HepG2 (cell line): ENCODE data around the gene GPC6. TPM values are rescaled to one million over a fixed set of nuclear protein-coding genes. Genes with fewer than 3 reads are reported as not detected.

Source experiments
- ATAC-seq: fragments of 200-7000 bp; cut with Tn5 transposase; 3 replicates; pipeline ENCODE4 v1.9.1; 2020; ENCODE audit warnings: mild to moderate bottlenecking, moderate library complexity
- BruUV-seq: library from RNA; stranded (reverse); fragments of 400-500 nt; replicated peaks from 2 replicates; lab custom pipeline; 2021; lab: Mats Ljungman, UMichigan
- CTCF ChIA-PET: fragments of 300-600 bp; formaldehyde crosslinking; extraction: SDS; loops from one replicate; lab custom pipeline; 2021; ENCODE audit warnings: low total read pairs, inconsistent platforms, low intra/inter-chr PET ratio; lab: Yijun Ruan, JAX
- POLR2A ChIA-PET: fragments of 350-600 bp; sonication (Branson Sonifier 250); formaldehyde crosslinking; loops from one replicate; lab custom pipeline; 2020; ENCODE audit warnings: antibody characterized with exemption, inconsistent platforms; lab: Yijun Ruan, JAX
- DNase-seq: peaks from one replicate; pipeline ENCODE4 v3.0.0-alpha.2; 2015; ENCODE audit warnings: low spot score
- FAIRE-seq: peaks from 3 replicates; lab custom pipeline; 2011; peaks lifted over from hg19 to GRCh38; lab: Jason Lieb, UNC
- H2AFZ ChIP-seq: one replicate; pipeline ENCODE4 v1.6.1; 2011; ENCODE audit warnings: low read length, inconsistent platforms
- H3K27ac ChIP-seq: fragments of 300-600 bp; 3 replicates; pipeline ENCODE4 v1.8.0; 2011; ENCODE audit warnings: mixed run types, mild to moderate bottlenecking, mixed read lengths, low read length, inconsistent platforms; ENCODE audit not compliant: insufficient read depth; ENCODE audit errors: extremely low read length
- H3K27me3 ChIP-seq, 2 experiments: fragments of 200-600 bp in 1 of 2; 2 replicates in 1 of 2; 3 replicates in 1 of 2; pipeline versions ENCODE4 v1.6.0 to v1.8.0; 2011; ENCODE audit warnings: low read length in 2 of 2, mild to moderate bottlenecking in 2 of 2, moderate library complexity in 2 of 2, inconsistent platforms in 1 of 2; ENCODE audit not compliant: insufficient read depth in 2 of 2, control insufficient read depth in 1 of 2
- H3K36me3 ChIP-seq, 2 experiments: fragments of 200-600 bp in 1 of 2; replicated peaks in 1 of 2; 2 replicates in 1 of 2; 3 replicates in 1 of 2; pipeline versions ENCODE4 v1.5.1 to v1.8.0; 2011; ENCODE audit warnings: low read length in 2 of 2, inconsistent platforms in 1 of 2; ENCODE audit not compliant: insufficient read depth in 2 of 2, control insufficient read depth in 1 of 2
- H3K4me1 ChIP-seq: 2 replicates; pipeline ENCODE4 v1.5.1; 2012; ENCODE audit warnings: low read length, inconsistent platforms; ENCODE audit not compliant: insufficient read depth
- H3K4me2 ChIP-seq: 2 replicates; pipeline ENCODE4 v1.6.0; 2011; ENCODE audit warnings: low read depth, low read length, inconsistent platforms
- H3K4me3 ChIP-seq, 3 experiments: fragments of 200-600 bp in 1 of 3; sonication (generic), shearing (Covaris generic) in 1 of 3; replicated peaks in 1 of 3; 2 replicates each; pipeline ENCODE4 v1.5.1; 2011 to 2016; ENCODE audit warnings: low read length in 3 of 3, inconsistent platforms in 2 of 3, low read depth in 2 of 3, mild to moderate bottlenecking in 2 of 3, control low read depth in 1 of 3, mixed read lengths in 1 of 3; ENCODE audit not compliant: insufficient read depth in 1 of 3
- H3K79me2 ChIP-seq: one replicate; pipeline ENCODE4 v1.6.1; 2011; ENCODE audit warnings: low read length, inconsistent platforms; ENCODE audit not compliant: insufficient read depth
- H3K9ac ChIP-seq: 2 replicates; pipeline ENCODE4 v1.6.0; 2011; ENCODE audit warnings: mild to moderate bottlenecking, low read depth, low read length, inconsistent platforms; ENCODE audit not compliant: insufficient read depth
- H3K9me3 ChIP-seq: 2 replicates; pipeline ENCODE4 v1.5.1; 2012; ENCODE audit warnings: mild to moderate bottlenecking, low read length
- H4K20me1 ChIP-seq: 2 replicates; pipeline ENCODE4 v1.6.0; 2011; ENCODE audit warnings: inconsistent platforms, mild to moderate bottlenecking, low read length, moderate library complexity; ENCODE audit not compliant: insufficient read depth
- HIVEP1 ChIP-seq: sonication (generic); formaldehyde crosslinking; IDR thresholded peaks from 2 replicates; pipeline ENCODE4 v1.4.0; 2020; ENCODE audit warnings: mild to moderate bottlenecking, missing genetic modification reagents
- HNF4A ChIP-seq: sonication (generic); formaldehyde crosslinking; IDR thresholded peaks from 2 replicates; pipeline ENCODE4 v1.4.0; 2020; ENCODE audit warnings: missing genetic modification reagents
- IKZF4 ChIP-seq: sonication (generic); formaldehyde crosslinking; IDR thresholded peaks from 2 replicates; pipeline ENCODE4 v1.5.1; 2020; ENCODE audit warnings: borderline replicate concordance, mild to moderate bottlenecking, low read depth, missing genetic modification reagents; ENCODE audit errors: not compliant biosample characterization
- TAF1 ChIP-seq: sonication (generic); formaldehyde crosslinking; IDR thresholded peaks from 2 replicates; pipeline ENCODE4 v1.4.0; 2020; ENCODE audit warnings: missing genetic modification reagents
- TMF1 ChIP-seq: sonication (generic); formaldehyde crosslinking; IDR thresholded peaks from 2 replicates; pipeline ENCODE4 v1.8.1; 2022; ENCODE audit warnings: low read depth, missing genetic modification reagents
- ZBTB7B ChIP-seq: sonication (generic); formaldehyde crosslinking; IDR thresholded peaks from 2 replicates; pipeline ENCODE4 v1.4.0; 2020; ENCODE audit warnings: missing genetic modification reagents
- WGBS: methylation state at CpG from one replicate; pipeline ENCODE4 v1.1.6; 2017; ENCODE audit warnings: low lambda C conversion rate; 5-methylcytosine and 5-hydroxymethylcytosine counted together
- in situ Hi-C: cut with HindIII; loops from 2 replicates; pipeline ENCODE4 v1.10.0; 2017; ENCODE audit warnings: low pct_unique_long_range_greater_than_20kb; ENCODE audit not compliant: extremely low pct_ligation_motif_present
- intact Hi-C: fragments of 100-400 bp; cut with micrococcal nuclease; formaldehyde crosslinking; loops from one replicate; pipeline ENCODE4 v1.10.0; 2022; ENCODE audit not compliant: unreplicated experiment
- polyA plus RNA-seq, 8 experiments: library from polyadenylated mRNA; depleted of rRNA in 3 of 8; stranded (reverse) in 7 of 8; unstranded in 1 of 8; fragments of >200 nt; fragmentation: Illumina TruSeq in 4 of 8; extraction: Trizol in 4 of 8; gene quantifications; 2 replicates each; pipeline versions ENCODE4 v1.2.1 to v1.2.3, GENCODE V29; 2011 to 2016; ENCODE audit warnings: low read depth in 4 of 8, missing spikeins in 1 of 8, mixed read lengths in 1 of 8; ENCODE audit not compliant: insufficient read depth in 1 of 8
- total RNA-seq, 5 experiments: library from RNA; depleted of rRNA; stranded (reverse); fragments of >200 nt; fragmentation: Illumina TruSeq; extraction: Trizol; gene quantifications; 2 replicates each; pipeline ENCODE4 v1.2.3, GENCODE V29; 2016; ENCODE audit warnings: low read depth in 1 of 5
- TF ChIP-seq, protein P1 (sequence below): sonication (generic); formaldehyde crosslinking; IDR thresholded peaks from 2 replicates; pipeline ENCODE4 v1.4.0; 2020; ENCODE audit warnings: missing genetic modification reagents
- TF ChIP-seq, protein P2 (sequence below): sonication (generic); formaldehyde crosslinking; IDR thresholded peaks from 2 replicates; pipeline ENCODE4 v1.8.1; 2023; ENCODE audit warnings: missing genetic modification reagents, mild to moderate bottlenecking, borderline replicate concordance
- TF ChIP-seq, protein P3 (sequence below): sonication (generic); formaldehyde crosslinking; IDR thresholded peaks from 2 replicates; pipeline ENCODE4 v1.5.0; 2020; ENCODE audit warnings: missing genetic modification reagents, mild to moderate bottlenecking, borderline replicate concordance

GPC6 gene
- total and polyA plus RNA-seq, 2 of the 13 experiments (the other 11 are each of a cell fraction or from before 2014, with no cell fraction given), result 24.5 to 33.9 TPM

DNA sequence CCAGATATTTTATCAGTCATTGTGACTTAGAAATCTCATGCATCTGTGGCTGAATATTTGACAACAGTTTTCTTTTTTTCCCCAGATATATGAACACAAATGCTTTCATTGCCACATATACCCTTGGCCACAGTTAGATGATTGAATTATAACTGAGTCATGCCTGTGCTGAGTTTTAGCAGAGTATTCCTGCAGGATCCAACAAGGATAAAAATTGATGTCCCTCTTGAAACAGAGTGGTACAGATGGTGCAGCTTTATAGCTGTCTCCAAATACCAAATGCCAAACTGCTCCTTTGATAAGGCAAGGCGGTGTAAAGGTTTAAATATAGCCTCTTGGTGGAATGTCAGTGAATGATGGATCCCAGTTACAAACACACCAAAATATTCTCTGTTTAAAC, 428.5 kb downstream of the GPC6 start:
- intact Hi-C loops, result no loop called here
- H4K20me1 ChIP-seq, result no peaks in the 10 kb centered on the region
- CTCF ChIA-PET, result no interaction called here

More for the DNA sequence above, 428.5 kb downstream of the GPC6 start:
- H3K36me3 ChIP-seq, result no peaks in the 10 kb centered on the region
- BruUV-seq, result no TSS peak
- no peak overlapping the region for H3K4me2 ChIP-seq
- TF ChIP-seq, protein P1, sequence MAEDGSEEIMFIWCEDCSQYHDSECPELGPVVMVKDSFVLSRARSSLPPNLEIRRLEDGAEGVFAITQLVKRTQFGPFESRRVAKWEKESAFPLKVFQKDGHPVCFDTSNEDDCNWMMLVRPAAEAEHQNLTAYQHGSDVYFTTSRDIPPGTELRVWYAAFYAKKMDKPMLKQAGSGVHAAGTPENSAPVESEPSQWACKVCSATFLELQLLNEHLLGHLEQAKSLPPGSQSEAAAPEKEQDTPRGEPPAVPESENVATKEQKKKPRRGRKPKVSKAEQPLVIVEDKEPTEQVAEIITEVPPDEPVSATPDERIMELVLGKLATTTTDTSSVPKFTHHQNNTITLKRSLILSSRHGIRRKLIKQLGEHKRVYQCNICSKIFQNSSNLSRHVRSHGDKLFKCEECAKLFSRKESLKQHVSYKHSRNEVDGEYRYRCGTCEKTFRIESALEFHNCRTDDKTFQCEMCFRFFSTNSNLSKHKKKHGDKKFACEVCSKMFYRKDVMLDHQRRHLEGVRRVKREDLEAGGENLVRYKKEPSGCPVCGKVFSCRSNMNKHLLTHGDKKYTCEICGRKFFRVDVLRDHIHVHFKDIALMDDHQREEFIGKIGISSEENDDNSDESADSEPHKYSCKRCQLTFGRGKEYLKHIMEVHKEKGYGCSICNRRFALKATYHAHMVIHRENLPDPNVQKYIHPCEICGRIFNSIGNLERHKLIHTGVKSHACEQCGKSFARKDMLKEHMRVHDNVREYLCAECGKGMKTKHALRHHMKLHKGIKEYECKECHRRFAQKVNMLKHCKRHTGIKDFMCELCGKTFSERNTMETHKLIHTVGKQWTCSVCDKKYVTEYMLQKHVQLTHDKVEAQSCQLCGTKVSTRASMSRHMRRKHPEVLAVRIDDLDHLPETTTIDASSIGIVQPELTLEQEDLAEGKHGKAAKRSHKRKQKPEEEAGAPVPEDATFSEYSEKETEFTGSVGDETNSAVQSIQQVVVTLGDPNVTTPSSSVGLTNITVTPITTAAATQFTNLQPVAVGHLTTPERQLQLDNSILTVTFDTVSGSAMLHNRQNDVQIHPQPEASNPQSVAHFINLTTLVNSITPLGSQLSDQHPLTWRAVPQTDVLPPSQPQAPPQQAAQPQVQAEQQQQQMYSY (CRISPR knock-in tag), result no peak
- TF ChIP-seq, protein P2, sequence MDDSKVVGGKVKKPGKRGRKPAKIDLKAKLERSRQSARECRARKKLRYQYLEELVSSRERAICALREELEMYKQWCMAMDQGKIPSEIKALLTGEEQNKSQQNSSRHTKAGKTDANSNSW (CRISPR knock-in tag), result no peak
- TF ChIP-seq, protein P3, sequence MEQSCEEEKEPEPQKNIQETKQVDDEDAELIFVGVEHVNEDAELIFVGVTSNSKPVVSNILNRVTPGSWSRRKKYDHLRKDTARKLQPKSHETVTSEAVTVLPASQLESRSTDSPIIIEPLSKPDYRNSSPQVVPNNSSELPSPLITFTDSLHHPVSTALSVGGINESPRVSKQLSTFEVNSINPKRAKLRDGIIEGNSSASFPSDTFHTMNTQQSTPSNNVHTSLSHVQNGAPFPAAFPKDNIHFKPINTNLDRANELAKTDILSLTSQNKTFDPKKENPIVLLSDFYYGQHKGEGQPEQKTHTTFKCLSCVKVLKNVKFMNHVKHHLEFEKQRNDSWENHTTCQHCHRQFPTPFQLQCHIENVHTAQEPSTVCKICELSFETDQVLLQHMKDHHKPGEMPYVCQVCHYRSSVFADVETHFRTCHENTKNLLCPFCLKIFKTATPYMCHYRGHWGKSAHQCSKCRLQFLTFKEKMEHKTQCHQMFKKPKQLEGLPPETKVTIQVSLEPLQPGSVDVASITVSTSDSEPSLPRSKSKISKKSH (CRISPR knock-in tag), result no peak
- TF ChIP-seq ZBTB7B (CRISPR knock-in tag) (no peak), HIVEP1 (CRISPR knock-in tag) (no peak), TAF1 (CRISPR knock-in tag) (no peak), IKZF4 (CRISPR knock-in tag) (no peak), TMF1 (CRISPR knock-in tag) (no peak), HNF4A (CRISPR knock-in tag) (no peak)
- H3K4me3 ChIP-seq, result no peak overlapping the region
- H2AFZ ChIP-seq, result no peak overlapping the region
- POLR2A ChIA-PET, result no interaction called here
- FAIRE-seq (no peak), DNase-seq (no peak), ATAC-seq (no peak)
- H3K9ac ChIP-seq, result no peak overlapping the region
- H3K79me2 ChIP-seq, result no peaks in the 10 kb centered on the region
- H3K9me3 ChIP-seq, result no peaks in the 10 kb centered on the region; the same call in 1 of the 2 replicates
- no peaks in the 10 kb centered on the region for H3K27me3 ChIP-seq
- WGBS, result 100% methylated on average over 1 of the region's 1 CpG
- no peak overlapping the region for H3K27ac ChIP-seq
- no peaks in the 10 kb centered on the region for H3K4me1 ChIP-seq
- in situ Hi-C loops, result no loop called here
